ENCODE data around the gene PXN. TPM values are rescaled to one million over a fixed set of nuclear protein-coding genes. Genes with fewer than 3 reads are reported as not detected.
A peak's percentile ranks its signal among the peaks of the same experiment; 100 is the strongest.
"Not testable (repeated sequence)": the region's sequence is repeated elsewhere in the genome, so short reads cannot be mapped to it uniquely, and the experiment has no call there.

The PXN gene
- total and polyA plus RNA-seq, 4 experiments from 2014 or later = 81.7 to 126 (median 112) TPM

DNA sequence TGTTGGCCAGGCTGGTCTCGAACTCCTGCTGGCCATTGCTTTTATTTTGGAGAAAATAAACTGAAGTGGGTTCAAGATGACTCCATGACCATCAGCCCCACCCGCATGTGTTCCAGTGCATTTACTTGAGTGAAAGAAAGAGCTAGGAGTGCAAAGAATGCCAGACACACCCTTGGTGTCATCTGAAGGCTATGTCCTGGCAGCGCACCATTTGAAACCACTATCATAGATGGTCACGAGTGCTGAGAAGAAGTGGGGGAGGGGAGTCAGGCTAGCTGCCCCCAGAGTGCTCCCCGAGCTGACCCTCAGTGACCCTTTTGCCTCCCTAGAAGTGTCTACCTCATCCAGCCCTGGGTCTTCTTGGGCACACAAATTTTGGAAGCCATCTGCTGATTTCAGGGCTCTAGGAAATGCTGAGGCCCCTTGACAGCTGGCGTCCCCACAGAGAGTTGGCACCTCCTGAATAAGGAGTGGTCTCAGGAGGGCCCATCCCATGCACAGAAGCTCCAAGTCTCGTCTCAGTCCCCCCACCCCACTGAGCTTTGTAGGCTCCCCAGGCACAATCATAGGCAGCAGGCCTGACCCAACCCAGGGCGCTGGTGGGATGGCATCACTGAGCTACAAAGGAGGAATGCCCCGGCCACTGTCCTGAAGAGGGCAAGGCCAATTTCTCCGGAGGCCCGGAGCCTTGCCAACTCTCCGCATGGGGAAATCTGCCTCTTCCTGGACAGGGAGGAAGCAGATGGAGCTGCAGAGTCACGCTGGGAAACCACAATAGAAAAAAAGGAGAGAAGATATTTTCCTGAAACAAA, 28.0 kb downstream of the PXN start:
- ChIA-PET CTCF (ENCODE audit: partially characterized antibody) (interaction anchor here (1.1 to 32.3 kb wide), 5 partner anchors 13 to 27 kb away, joined by 3 to 1075 read pairs (median 17); partner anchors contain the start of gene PXN), POLR2A (ENCODE audit: partially characterized antibody) (interaction anchor here (2.1 to 7.5 kb wide), 5 partner anchors 9 to 54 kb away, joined by 11 to 82 read pairs (median 27); partner anchors contain the start of genes PXN, RNU4-1 and RNU4-2)
- Histone ChIP-seq H3K27ac (ENCODE audit: low read depth, low read length) (no peak overlapping the region), H3K27me3 (ENCODE audit: insufficient read depth, low read length) (no peaks in the 10 kb centered on the region), H3K9me3 (ENCODE audit: control insufficient read depth in 1 of 2, low read length in 2 of 2) (no peaks in the 10 kb centered on the region), H3K4me1 (ENCODE audit: insufficient read depth, low read length) (peaks cover 94% of the 10 kb centered on the region), H3K36me3 (ENCODE audit: insufficient read depth, low read length) (no peaks in the 10 kb centered on the region), H3K4me3 (ENCODE audit: low read length in 2 of 2) (no peak overlapping the region)
- intact Hi-C loops (cut with micrococcal nuclease) = no loop called here
- peak overlapping the region; percentile 59 to 87 (median 75) for H3K27ac Mint-ChIP-seq
- H3K9me3 Mint-ChIP-seq = peaks cover 0 to 3% (median 0%) of the 10 kb centered on the region in 8 donors
- H3K36me3 Mint-ChIP-seq = peaks cover 7 to 32% of the 10 kb centered on the region in 2 donors
- DNase-seq = no peak
- no peaks in the 10 kb centered on the region for H3K27me3 Mint-ChIP-seq
- H3K4me1 Mint-ChIP-seq = peaks cover 51 to 96% (median 76%) of the 10 kb centered on the region in 4 donors
- peak overlapping the region in 5 of 8 donors; percentile 13 to 58 (median 41) for H3K4me3 Mint-ChIP-seq

DNA sequence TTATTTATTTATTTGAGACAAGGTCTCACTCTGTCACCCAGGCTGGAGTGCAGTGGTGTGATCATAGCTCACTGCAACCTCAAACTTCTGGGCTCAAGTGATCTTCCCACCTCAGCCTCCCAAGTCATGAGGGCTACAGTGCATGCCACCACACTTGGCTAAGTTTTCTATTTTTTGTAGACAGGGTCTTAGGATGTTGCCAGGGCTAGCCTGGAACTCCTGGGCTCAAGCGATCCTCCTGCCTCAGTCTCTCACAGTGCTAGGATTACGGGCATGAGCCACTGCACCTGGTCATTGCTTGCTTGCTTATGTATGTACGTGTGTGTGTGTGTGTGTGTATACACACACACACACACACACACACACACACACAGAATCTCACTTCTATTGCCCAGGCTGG, 28.7 kb downstream of the PXN start:
- peaks cover 94% of the 10 kb centered on the region for H3K4me1 ChIP-seq (ENCODE audit: insufficient read depth, low read length)
- H3K27me3 Mint-ChIP-seq; DNase-seq; H3K27me3 ChIP-seq (ENCODE audit: insufficient read depth, low read length); H3K36me3 ChIP-seq (ENCODE audit: insufficient read depth, low read length); intact Hi-C loops (cut with micrococcal nuclease); H3K27ac ChIP-seq (ENCODE audit: low read depth, low read length); H3K9me3 Mint-ChIP-seq; H3K9me3 ChIP-seq (ENCODE audit: control insufficient read depth in 1 of 2, low read length in 2 of 2); H3K4me3 ChIP-seq (ENCODE audit: low read length in 2 of 2): not testable (repeated sequence)
- CTCF ChIA-PET (ENCODE audit: partially characterized antibody) = interaction anchor here (1.3 to 32.3 kb wide), 6 partner anchors 10 to 36 kb away, joined by 8 to 1075 read pairs (median 18); partner anchors contain the start of genes PXN and RPLP0
- Mint-ChIP-seq H3K27ac (peak overlapping the region in 2 of 7 donors; percentile 9 to 59), H3K36me3 (peaks cover 6 to 30% of the 10 kb centered on the region in 2 donors), H3K4me1 (peaks cover 55 to 96% (median 78%) of the 10 kb centered on the region in 4 donors), H3K4me3 (peak overlapping the region in 2 of 8 donors; percentile 10 to 13)
- POLR2A ChIA-PET (ENCODE audit: partially characterized antibody) = interaction anchor here (2.1 to 7.5 kb wide), 6 partner anchors 8 to 55 kb away, joined by 11 to 82 read pairs (median 18); partner anchors contain the start of genes PXN, RNU4-1 and RNU4-2

DNA sequence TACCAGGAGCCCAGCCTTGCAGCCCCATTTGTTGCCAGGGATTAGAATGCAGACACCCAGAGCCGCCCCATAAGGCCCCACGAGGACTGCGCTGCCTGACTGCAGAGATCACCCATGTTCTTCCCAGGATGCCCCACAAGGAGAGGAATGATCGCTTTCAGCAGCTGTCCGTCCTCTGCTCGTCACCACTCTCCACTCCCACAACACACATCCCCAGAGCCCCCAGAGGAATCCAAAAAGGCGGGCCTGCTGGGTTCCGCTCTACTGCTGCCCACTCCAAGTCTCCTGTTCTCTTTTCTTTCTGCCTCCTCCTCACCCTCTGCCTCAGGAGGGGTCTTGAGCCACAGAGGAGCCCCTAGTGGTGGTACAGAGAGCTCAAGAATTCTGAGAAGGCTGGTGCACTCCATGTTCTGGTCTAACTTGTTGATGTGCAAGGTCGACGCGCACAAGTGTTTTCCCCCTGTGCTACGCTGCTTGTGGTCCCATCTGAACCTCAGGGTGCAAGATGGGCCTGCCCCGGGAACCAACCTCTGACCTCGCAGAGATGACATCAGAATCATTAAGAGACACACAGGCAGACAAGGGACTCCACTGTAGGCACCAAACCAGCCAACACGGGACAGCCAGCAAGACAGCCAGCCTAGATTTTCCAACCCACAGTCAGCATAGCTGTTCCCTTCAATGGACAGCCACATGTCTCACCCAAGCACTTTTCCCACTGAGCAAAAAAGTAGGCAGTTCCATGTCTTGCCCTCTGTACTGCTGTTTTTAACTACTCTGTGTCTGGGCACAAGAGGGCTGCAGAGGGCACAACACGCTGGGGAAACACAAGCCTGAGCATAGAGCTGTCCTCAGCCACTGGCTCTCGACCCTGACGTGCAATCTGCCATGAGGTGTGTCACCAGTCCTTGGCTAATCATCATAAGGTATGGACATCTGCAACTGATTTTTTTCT, 29.9 kb downstream of the PXN start:
- DNase-seq = no peak
- peaks cover 94% of the 10 kb centered on the region for H3K4me1 ChIP-seq (ENCODE audit: insufficient read depth, low read length)
- no peaks in the 10 kb centered on the region for H3K36me3 ChIP-seq (ENCODE audit: insufficient read depth, low read length)
- intact Hi-C loops (cut with micrococcal nuclease) = no loop called here
- peaks cover 0 to 28% of the 10 kb centered on the region in 2 donors for H3K36me3 Mint-ChIP-seq
- no peak overlapping the region for H3K4me3 ChIP-seq (ENCODE audit: low read length in 2 of 2)
- no peak overlapping the region for H3K27ac ChIP-seq (ENCODE audit: low read depth, low read length)
- H3K4me1 Mint-ChIP-seq = peaks cover 56 to 96% (median 78%) of the 10 kb centered on the region in 4 donors
- H3K9me3 Mint-ChIP-seq = peaks cover 0 to 2% (median 0%) of the 10 kb centered on the region in 8 donors
- ChIA-PET POLR2A (ENCODE audit: partially characterized antibody) (interaction anchor here (1.1 to 7.5 kb wide), 5 partner anchors 14 to 56 kb away, joined by 3 to 82 read pairs (median 15); partner anchors contain the start of genes PXN, RNU4-1, RNU4-2 and RPLP0), CTCF (ENCODE audit: partially characterized antibody) (interaction anchor here (0.6 to 8.1 kb wide), 8 partner anchors 9 to 1115 kb away, joined by 3 to 114 read pairs (median 6); partner anchors contain the start of genes PXN and RPLP0)
- no peaks in the 10 kb centered on the region for H3K27me3 ChIP-seq (ENCODE audit: insufficient read depth, low read length)
- peak overlapping the region; percentile 68 to 92 (median 89) for H3K27ac Mint-ChIP-seq
- H3K9me3 ChIP-seq (ENCODE audit: control insufficient read depth in 1 of 2, low read length in 2 of 2) = no peaks in the 10 kb centered on the region
- H3K27me3 Mint-ChIP-seq = no peaks in the 10 kb centered on the region
- H3K4me3 Mint-ChIP-seq = peak overlapping the region in 6 of 8 donors; percentile 29 to 67 (median 46)

DNA sequence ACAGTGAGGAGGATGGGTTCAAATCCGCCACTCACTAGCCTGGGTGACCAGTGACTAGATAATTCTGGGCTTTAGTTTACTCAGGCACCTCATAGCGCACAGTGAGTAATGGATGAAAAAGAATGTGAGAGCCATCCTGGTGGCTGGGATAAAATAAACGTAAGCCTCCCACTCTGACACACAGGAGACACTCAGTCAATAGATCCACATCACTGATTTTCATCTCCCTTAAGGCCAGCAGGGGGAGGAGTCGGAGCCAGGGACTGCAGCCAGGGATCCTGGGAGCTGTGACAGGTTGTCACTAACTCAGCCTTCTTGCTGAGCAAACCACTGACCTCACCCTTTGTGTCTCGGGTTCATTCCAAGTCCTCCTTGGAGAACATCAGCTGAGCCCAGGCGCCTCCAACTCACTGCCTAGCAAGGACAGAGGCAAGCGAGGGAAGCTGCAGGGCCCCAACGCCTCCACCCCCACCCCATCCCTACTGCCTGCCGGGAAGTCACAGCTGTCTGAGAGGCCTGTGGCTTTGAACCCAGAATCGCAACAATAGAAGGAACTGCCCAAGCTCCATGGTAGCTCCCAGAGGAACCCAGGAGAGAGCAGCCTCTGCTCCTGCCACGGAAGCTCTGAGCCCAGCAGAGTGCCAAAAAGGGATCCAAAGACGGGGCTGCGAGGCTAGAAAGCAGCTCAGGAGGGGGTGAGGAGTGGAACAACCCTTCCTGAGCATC, 30.7 kb downstream of the PXN start:
- H3K27ac Mint-ChIP-seq = peak overlapping the region; percentile 27 to 92 (median 73)
- Histone ChIP-seq H3K9me3 (ENCODE audit: control insufficient read depth in 1 of 2, low read length in 2 of 2) (no peaks in the 10 kb centered on the region), H3K36me3 (ENCODE audit: insufficient read depth, low read length) (no peaks in the 10 kb centered on the region), H3K4me3 (ENCODE audit: low read length in 2 of 2) (no peak overlapping the region), H3K27me3 (ENCODE audit: insufficient read depth, low read length) (no peaks in the 10 kb centered on the region), H3K27ac (ENCODE audit: low read depth, low read length) (no peak overlapping the region), H3K4me1 (ENCODE audit: insufficient read depth, low read length) (peaks cover 94% of the 10 kb centered on the region)
- peak overlapping the region in 2 of 8 donors; percentile 7 to 39 for H3K4me3 Mint-ChIP-seq
- H3K9me3 Mint-ChIP-seq = peaks cover 0 to 2% (median 0%) of the 10 kb centered on the region in 8 donors
- ChIA-PET CTCF (ENCODE audit: partially characterized antibody) (interaction anchor here (0.6 to 8.1 kb wide), 7 partner anchors 8 to 1116 kb away, joined by 3 to 114 read pairs (median 5); partner anchors contain the start of genes PXN and RPLP0), POLR2A (ENCODE audit: partially characterized antibody) (interaction anchor here (1.1 to 7.5 kb wide), 5 partner anchors 15 to 57 kb away, joined by 3 to 82 read pairs (median 15); partner anchors contain the start of genes PXN, RNU4-1, RNU4-2 and RPLP0)
- peaks cover 0 to 22% of the 10 kb centered on the region in 2 donors for H3K36me3 Mint-ChIP-seq
- DNase-seq = no peak
- peaks cover 51 to 96% (median 78%) of the 10 kb centered on the region in 4 donors for H3K4me1 Mint-ChIP-seq
- H3K27me3 Mint-ChIP-seq = no peaks in the 10 kb centered on the region
- intact Hi-C loops (cut with micrococcal nuclease) = no loop called here

DNA sequence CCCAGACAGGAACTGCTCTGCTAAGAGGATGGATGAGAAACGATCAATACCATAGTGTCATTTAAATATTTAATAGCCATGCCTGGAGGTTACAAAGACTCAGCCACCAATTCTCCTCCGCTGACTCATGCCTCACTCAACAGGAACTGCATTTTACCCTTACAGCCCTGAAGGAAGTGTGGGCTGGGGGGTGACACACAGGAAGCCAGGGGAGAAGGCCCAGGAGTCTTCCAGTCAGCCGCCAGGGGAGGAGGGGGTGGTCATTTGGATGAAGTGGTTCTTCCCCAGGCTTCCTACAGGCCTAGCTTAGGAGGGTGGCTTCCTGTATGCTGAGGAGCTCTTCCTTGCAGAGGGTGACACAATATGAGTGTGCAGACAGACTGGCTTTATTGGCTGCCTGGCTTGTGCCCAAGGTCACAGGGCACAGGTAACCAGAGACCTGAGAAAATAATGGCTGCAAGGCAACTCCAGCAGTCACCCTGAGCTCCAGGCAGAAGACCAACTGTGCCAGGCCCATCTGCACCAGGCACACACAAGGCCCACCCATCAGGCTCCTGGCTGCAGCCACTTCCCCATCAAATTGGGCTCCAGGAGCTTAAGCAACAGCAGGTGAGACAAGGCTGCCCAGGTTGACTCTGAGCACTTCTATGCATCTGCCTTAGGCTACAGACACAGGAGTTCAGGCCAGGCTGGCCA, 34.1 kb downstream of the PXN start:
- H3K27ac Mint-ChIP-seq = peak overlapping the region; percentile 89 to 97 (median 94)
- Histone ChIP-seq H3K4me1 (ENCODE audit: insufficient read depth, low read length) (peaks cover 98% of the 10 kb centered on the region), H3K27ac (ENCODE audit: low read depth, low read length) (peak overlapping the region; percentile 55), H3K4me3 (ENCODE audit: low read length in 2 of 2) (peak overlapping the region; percentile 4 to 11), H3K27me3 (ENCODE audit: insufficient read depth, low read length) (no peaks in the 10 kb centered on the region), H3K9me3 (ENCODE audit: control insufficient read depth in 1 of 2, low read length in 2 of 2) (no peaks in the 10 kb centered on the region), H3K36me3 (ENCODE audit: insufficient read depth, low read length) (peaks cover 1% of the 10 kb centered on the region)
- H3K36me3 Mint-ChIP-seq = peaks cover 0 to 26% of the 10 kb centered on the region in 2 donors
- DNase-seq = peak; percentile 51 to 94 (median 61)
- POLR2A ChIA-PET (ENCODE audit: partially characterized antibody) = interaction anchor here (1.8 to 12.6 kb wide), 7 partner anchors 9 to 60 kb away, joined by 5 to 338 read pairs (median 114); partner anchors contain the start of genes PXN, RNU4-1, RNU4-2 and RPLP0
- H3K27me3 Mint-ChIP-seq = no peaks in the 10 kb centered on the region
- peaks cover 0 to 2% (median 0%) of the 10 kb centered on the region in 8 donors for H3K9me3 Mint-ChIP-seq
- peak overlapping the region in 7 of 8 donors; percentile 74 to 91 (median 84) for H3K4me3 Mint-ChIP-seq
- intact Hi-C loops (cut with micrococcal nuclease) = loop anchor here (1.0 kb wide), 1 partner anchor 21 kb away; no protein-coding TSS in a partner anchor
- CTCF ChIA-PET (ENCODE audit: partially characterized antibody) = interaction anchor here (1.0 to 17.5 kb wide), 6 partner anchors 12 to 71 kb away, joined by 3 to 1075 read pairs (median 3); partner anchors contain the start of genes PXN, RPLP0 and SIRT4
- H3K4me1 Mint-ChIP-seq = peaks cover 64 to 99% (median 85%) of the 10 kb centered on the region in 4 donors

Data from CD4-positive, alpha-beta memory T cell (primary cell).